Measurements from ENCODE around the gene MOCS1. TPM values are rescaled to one million over a fixed set of nuclear protein-coding genes. Genes with fewer than 3 reads are reported as not detected.

Gene MOCS1
- total and polyA plus RNA-seq, 9 of the 15 experiments (the other 6 are each of a cell fraction or from before 2014, with no cell fraction given) = 0.69 to 12.7 (median 8.7) TPM

GRCh38 chr6:39950125-39950720, 16.0 kb upstream of the MOCS1 start (continued):
- no peak for TF ChIP-seq ZNF384 (IDR thresholded peaks at IDR 0.05; ENCODE audit: low read depth, low read length)
- TF ChIP-seq, protein P1, sequence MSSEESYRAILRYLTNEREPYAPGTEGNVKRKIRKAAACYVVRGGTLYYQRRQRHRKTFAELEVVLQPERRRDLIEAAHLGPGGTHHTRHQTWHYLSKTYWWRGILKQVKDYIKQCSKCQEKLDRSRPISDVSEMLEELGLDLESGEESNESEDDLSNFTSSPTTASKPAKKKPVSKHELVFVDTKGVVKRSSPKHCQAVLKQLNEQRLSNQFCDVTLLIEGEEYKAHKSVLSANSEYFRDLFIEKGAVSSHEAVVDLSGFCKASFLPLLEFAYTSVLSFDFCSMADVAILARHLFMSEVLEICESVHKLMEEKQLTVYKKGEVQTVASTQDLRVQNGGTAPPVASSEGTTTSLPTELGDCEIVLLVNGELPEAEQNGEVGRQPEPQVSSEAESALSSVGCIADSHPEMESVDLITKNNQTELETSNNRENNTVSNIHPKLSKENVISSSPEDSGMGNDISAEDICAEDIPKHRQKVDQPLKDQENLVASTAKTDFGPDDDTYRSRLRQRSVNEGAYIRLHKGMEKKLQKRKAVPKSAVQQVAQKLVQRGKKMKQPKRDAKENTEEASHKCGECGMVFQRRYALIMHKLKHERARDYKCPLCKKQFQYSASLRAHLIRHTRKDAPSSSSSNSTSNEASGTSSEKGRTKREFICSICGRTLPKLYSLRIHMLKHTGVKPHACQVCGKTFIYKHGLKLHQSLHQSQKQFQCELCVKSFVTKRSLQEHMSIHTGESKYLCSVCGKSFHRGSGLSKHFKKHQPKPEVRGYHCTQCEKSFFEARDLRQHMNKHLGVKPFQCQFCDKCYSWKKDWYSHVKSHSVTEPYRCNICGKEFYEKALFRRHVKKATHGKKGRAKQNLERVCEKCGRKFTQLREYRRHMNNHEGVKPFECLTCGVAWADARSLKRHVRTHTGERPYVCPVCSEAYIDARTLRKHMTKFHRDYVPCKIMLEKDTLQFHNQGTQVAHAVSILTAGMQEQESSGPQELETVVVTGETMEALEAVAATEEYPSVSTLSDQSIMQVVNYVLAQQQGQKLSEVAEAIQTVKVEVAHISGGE (CRISPR knock-in tag; IDR thresholded peaks at IDR 0.05) = no peak
- 0 out of 2 replicates have a peak, but pooled peaks have one; percentile 38 for TF ChIP-seq CEBPG (CRISPR knock-in tag; IDR thresholded peaks at IDR 0.05)
- TF ChIP-seq CEBPG (tag; conservative IDR thresholded peaks at IDR 0.05 in 1 of 2, IDR thresholded peaks at IDR 0.05 in 1 of 2) = peak; percentile 66 to 92
- TF ChIP-seq ZNF140 (CRISPR knock-in tag; IDR thresholded peaks at IDR 0.05) = no peak
- TF ChIP-seq ELF2 (CRISPR knock-in tag; IDR thresholded peaks at IDR 0.05) = no peak
- no peak for TF ChIP-seq TOE1 (IDR thresholded peaks at IDR 0.05; ENCODE audit: borderline replicate concordance)
- TF ChIP-seq TOE1 (CRISPR knock-in tag; IDR thresholded peaks at IDR 0.05; ENCODE audit: borderline replicate concordance, low read depth) = no peak
- no peak for TF ChIP-seq ZNF311 (CRISPR knock-in tag; IDR thresholded peaks at IDR 0.05)
- peak; percentile 78; the same call in 1 of the 2 replicates for TF ChIP-seq DMBX1 (CRISPR knock-in tag; IDR thresholded peaks at IDR 0.05; ENCODE audit: borderline replicate concordance)
- no peak for TF ChIP-seq E2F5 (CRISPR knock-in tag; IDR thresholded peaks at IDR 0.05)
- TF ChIP-seq ZNF431 (CRISPR knock-in tag; IDR thresholded peaks at IDR 0.05) = no peak
- TF ChIP-seq L3MBTL2 (IDR thresholded peaks at IDR 0.05) = peak; percentile 41; the same call in 1 of the 2 replicates
- TF ChIP-seq HBP1 (CRISPR knock-in tag; IDR thresholded peaks at IDR 0.05) = no peak
- TF ChIP-seq HINFP (tag; conservative IDR thresholded peaks at IDR 0.05; ENCODE audit: low read depth) = 0 out of 2 replicates have a peak, but pooled peaks have one; percentile 47
- TF ChIP-seq SMC3 (conservative IDR thresholded peaks at IDR 0.05; ENCODE audit: insufficient read depth, low read depth, low read length) = no peak
- TF ChIP-seq MCM5 (IDR thresholded peaks at IDR 0.05; ENCODE audit: low read depth) = no peak
- peak; percentile 62 for TF ChIP-seq BHLHE40 (IDR thresholded peaks at IDR 0.05; ENCODE audit: low read length)
- no peak for TF ChIP-seq JUND (IDR thresholded peaks at IDR 0.05; ENCODE audit: borderline replicate concordance, low read depth, low read length)
- 0 out of 3 replicates have a peak, but pooled peaks have one; percentile 13 for TF ChIP-seq JUND (tag; IDR thresholded peaks at IDR 0.05; ENCODE audit: borderline replicate concordance, low read depth, low read length)
